GM12878 (cell line): ENCODE results near the gene MID1. TPM values are rescaled to one million over a fixed set of nuclear protein-coding genes. Genes with fewer than 3 reads are reported as not detected.

Experiments
- ATAC-seq: fragments of 200-7000 bp; cut with Tn5 transposase; 3 replicates; pipeline ENCODE4 v1.9.1; 2020; ENCODE audit warnings: mild to moderate bottlenecking, moderate library complexity
- BruUV-seq: library from RNA; stranded (reverse); fragments of 400-500 nt; replicated peaks from 2 replicates; lab custom pipeline; 2021; lab: Mats Ljungman, UMichigan
- CTCF ChIA-PET: fragments of 300-600 bp; sonication (Branson Sonifier 250); formaldehyde crosslinking; extraction: SDS; loops from one replicate; lab custom pipeline; 2021; ENCODE audit warnings: inconsistent platforms; lab: Yijun Ruan, JAX
- POLR2A ChIA-PET: fragments of 350-600 bp; formaldehyde crosslinking; extraction: SDS; loops from one replicate; lab custom pipeline; 2021; ENCODE audit warnings: inconsistent platforms; lab: Charles Lee
- RAD21 ChIA-PET: fragments of 300-600 bp; sonication (Branson Sonifier 250); formaldehyde crosslinking; loops from one replicate; lab custom pipeline; 2023; ENCODE audit warnings: antibody characterized with exemption; ENCODE audit not compliant: unreplicated experiment; lab: Charles Lee
- SMC1A ChIA-PET: fragments of 300-600 bp; sonication (Branson Sonifier 250); formaldehyde crosslinking; loops from one replicate; lab custom pipeline; 2023; ENCODE audit not compliant: unreplicated experiment, uncharacterized antibody; lab: Charles Lee
- DNase-seq: peaks from one replicate; pipeline ENCODE4 v3.0.0-alpha.2; 2011; ENCODE audit warnings: low read depth, low spot score
- FAIRE-seq: peaks from 3 replicates; lab custom pipeline; 2011; peaks lifted over from hg19 to GRCh38; lab: Jason Lieb, UNC
- H2AFZ ChIP-seq: 2 replicates; pipeline ENCODE4 v1.6.0; 2011; ENCODE audit warnings: low read depth, low read length, control low read depth; ENCODE audit not compliant: control insufficient read depth
- H3K27ac ChIP-seq: 2 replicates; pipeline ENCODE4 v1.5.1; 2011; ENCODE audit warnings: control low read depth; ENCODE audit not compliant: control insufficient read depth, insufficient read depth
- H3K27me3 ChIP-seq, 2 experiments: replicated peaks in 1 of 2; 2 replicates each; pipeline versions ENCODE4 v1.6.0 to v1.6.1; 2011; ENCODE audit warnings: low read length in 1 of 2; ENCODE audit not compliant: control insufficient read depth in 2 of 2, insufficient read depth in 2 of 2
- H3K36me3 ChIP-seq, 2 experiments: 2 replicates each; pipeline ENCODE4 v1.5.1; 2011; ENCODE audit warnings: low read length in 1 of 2; ENCODE audit not compliant: control insufficient read depth in 2 of 2, insufficient read depth in 2 of 2
- H3K4me1 ChIP-seq: 2 replicates; pipeline ENCODE4 v1.6.1; 2011; ENCODE audit warnings: mild to moderate bottlenecking, low read length, moderate library complexity, mixed read lengths; ENCODE audit not compliant: control insufficient read depth, insufficient read depth
- H3K4me2 ChIP-seq: 2 replicates; pipeline ENCODE4 v1.6.0; 2011; ENCODE audit warnings: control low read depth; ENCODE audit not compliant: control insufficient read depth, insufficient read depth
- H3K4me3 ChIP-seq: fragments of 200-600 bp; sonication (generic); 2 replicates; pipeline ENCODE4 v1.5.1; 2016
- H3K79me2 ChIP-seq: 2 replicates; pipeline ENCODE4 v1.6.0; 2011; ENCODE audit warnings: low read length; ENCODE audit not compliant: control insufficient read depth, insufficient read depth
- H3K9ac ChIP-seq: 2 replicates; pipeline ENCODE4 v1.8.0; 2011; ENCODE audit warnings: low read length, control low read depth, mixed read lengths; ENCODE audit not compliant: control insufficient read depth, insufficient read depth
- H3K9me3 ChIP-seq: replicated peaks from 3 replicates; pipeline ENCODE4 v1.5.1; 2011; ENCODE audit warnings: mild to moderate bottlenecking, low read length; ENCODE audit not compliant: control insufficient read depth, insufficient read depth
- H4K20me1 ChIP-seq: 2 replicates; pipeline ENCODE4 v1.6.0; 2011; ENCODE audit not compliant: control insufficient read depth, insufficient read depth
- HSF1 ChIP-seq: fragments of 150-350 bp; IDR thresholded peaks from 2 replicates; pipeline ENCODE4 v1.6.1; 2014; ENCODE audit warnings: mild to moderate bottlenecking, low read depth, low read length
- IRF5 ChIP-seq: fragments of 450-650 bp; IDR thresholded peaks from 2 replicates; pipeline ENCODE4 v1.6.1; 2017; ENCODE audit warnings: borderline replicate concordance
- NR2C2 ChIP-seq: IDR thresholded peaks from 2 replicates; pipeline ENCODE4 v1.6.1; 2011; ENCODE audit warnings: borderline replicate concordance, low read depth; ENCODE audit not compliant: control insufficient read depth, insufficient read length
- REST ChIP-seq: IDR thresholded peaks from 2 replicates; pipeline ENCODE4 v1.6.1; 2012; ENCODE audit warnings: mild to moderate bottlenecking, low read depth, low read length
- YBX1 ChIP-seq: fragments of 450-650 bp; IDR thresholded peaks from 2 replicates; pipeline ENCODE4 v1.6.1; 2016; ENCODE audit warnings: antibody characterized with exemption
- ZNF24 ChIP-seq: fragments of 450-650 bp; IDR thresholded peaks from 2 replicates; pipeline ENCODE4 v1.6.1; 2017; ENCODE audit warnings: antibody characterized with exemption, mild to moderate bottlenecking
- ZNF384 ChIP-seq: IDR thresholded peaks from 2 replicates; pipeline ENCODE4 v1.6.1; 2012; ENCODE audit warnings: low read depth, mild to moderate bottlenecking, low read length, improper control_type of control experiment, borderline replicate concordance
- WGBS: methylation state at CpG from one replicate; pipeline ENCODE4 v1.1.6; 2016; ENCODE audit warnings: low lambda C conversion rate; ENCODE audit not compliant: insufficient replicate concordance, insufficient coverage; ENCODE audit errors: missing lambda C conversion rate; 5-methylcytosine and 5-hydroxymethylcytosine counted together
- in situ Hi-C: fragments of 300-500 bp; cut with MboI; formaldehyde crosslinking; loops from 9 replicates; pipeline ENCODE4 v1.14.3; 2018; ENCODE audit warnings: mixed read lengths
- intact Hi-C: fragments of 100-400 bp; cut with micrococcal nuclease; formaldehyde crosslinking; loops from one replicate; pipeline ENCODE4 v1.14.2; 2022; ENCODE audit not compliant: unreplicated experiment
- polyA plus RNA-seq, 11 experiments: library from polyadenylated mRNA; depleted of rRNA in 4 of 11; unstranded in 6 of 11; stranded (reverse) in 5 of 11; fragments of >200 nt; fragmentation: Nextera tagmentation in 4 of 11; fragmentation: Illumina TruSeq in 1 of 11; extraction: Ambion mirVana in 4 of 11; extraction: Trizol in 1 of 11; gene quantifications; 1 replicate in 1 of 11; 2 replicates in 10 of 11; pipeline versions ENCODE4 v1.2.1 to v1.2.3, GENCODE V29; 2011 to 2016; ENCODE audit warnings: inconsistent platforms in 2 of 11, missing spikeins in 2 of 11, low read depth in 1 of 11
- total RNA-seq, 4 experiments: library from RNA; depleted of rRNA in 3 of 4; stranded (reverse); fragments of >200 nt in 3 of 4; fragmentation: Illumina TruSeq in 1 of 4; extraction: Trizol in 1 of 4; gene quantifications; 2 replicates each; pipeline versions ENCODE4 v1.2.1 to v1.2.3, GENCODE V29; 2013 to 2021

Gene MID1
- total and polyA plus RNA-seq, 10 of the 15 experiments (the other 5 are each of a cell fraction or from before 2014, with no cell fraction given), result 0.04 to 0.51 (median 0.14) TPM; not detected in 1

GRCh38 chrX:10542586-10542985 lies 77.8 kb downstream of the MID1 start:
- DNase-seq, result no peak
- Histone ChIP-seq H3K27me3 (no peaks in the 10 kb centered on the region), H3K9me3 (no peaks in the 10 kb centered on the region), H4K20me1 (no peaks in the 10 kb centered on the region), H3K79me2 (no peaks in the 10 kb centered on the region), H3K27ac (no peak overlapping the region), H2AFZ (no peak overlapping the region), H3K36me3 (no peaks in the 10 kb centered on the region), H3K4me3 (no peak overlapping the region), H3K4me2 (no peak overlapping the region), H3K4me1 (no peaks in the 10 kb centered on the region), H3K9ac (no peak overlapping the region)
- no peak for FAIRE-seq
- ChIA-PET SMC1A (no interaction called here), CTCF (no interaction called here), RAD21 (no interaction called here), POLR2A (interaction anchor here (0.6 kb wide), 1 partner anchor 10 kb away, joined by 3 read pairs; no protein-coding TSS in a partner anchor)
- BruUV-seq, result no TSS peak
- intact Hi-C loops, result no loop called here
- in situ Hi-C loops, result no loop called here
- TF ChIP-seq ZNF24, result no peak
- no peak for TF ChIP-seq NR2C2
- TF ChIP-seq REST, result no peak
- TF ChIP-seq ZNF384, result no peak
- TF ChIP-seq IRF5, result no peak
- TF ChIP-seq HSF1, result no peak
- no peak for TF ChIP-seq YBX1
- 0% methylated on average over 1 of the region's 1 CpG for WGBS
- no peak for ATAC-seq
